ENCODE results near the gene TMEM258. TPM values are rescaled to one million over a fixed set of nuclear protein-coding genes. Genes with fewer than 3 reads are reported as not detected.

Gene TMEM258
- total RNA-seq, 3 donors from 2014 or later (not counting 1 experiment from before 2014, with no cell fraction given) = 64.4 to 69.3 (median 66.1) TPM

- H3K9me3 ChIP-seq (ENCODE audit: control insufficient read depth, insufficient read depth, low read length) = no peaks in the 10 kb centered on the region
- ATAC-seq (no peak), DNase-seq (no peak)
- H3K4me3 Mint-ChIP-seq = no peak overlapping the region
- no peaks in the 10 kb centered on the region for H3K9me3 Mint-ChIP-seq
- 86% methylated on average over 1 of the region's 1 CpG for WGBS (ENCODE audit: insufficient coverage)
- H3K27ac ChIP-seq (ENCODE audit: low read length) = no peak overlapping the region
- H3K4me1 ChIP-seq (ENCODE audit: control insufficient read depth, insufficient read depth, low read length) = no peaks in the 10 kb centered on the region
- TF ChIP-seq, protein P1, sequence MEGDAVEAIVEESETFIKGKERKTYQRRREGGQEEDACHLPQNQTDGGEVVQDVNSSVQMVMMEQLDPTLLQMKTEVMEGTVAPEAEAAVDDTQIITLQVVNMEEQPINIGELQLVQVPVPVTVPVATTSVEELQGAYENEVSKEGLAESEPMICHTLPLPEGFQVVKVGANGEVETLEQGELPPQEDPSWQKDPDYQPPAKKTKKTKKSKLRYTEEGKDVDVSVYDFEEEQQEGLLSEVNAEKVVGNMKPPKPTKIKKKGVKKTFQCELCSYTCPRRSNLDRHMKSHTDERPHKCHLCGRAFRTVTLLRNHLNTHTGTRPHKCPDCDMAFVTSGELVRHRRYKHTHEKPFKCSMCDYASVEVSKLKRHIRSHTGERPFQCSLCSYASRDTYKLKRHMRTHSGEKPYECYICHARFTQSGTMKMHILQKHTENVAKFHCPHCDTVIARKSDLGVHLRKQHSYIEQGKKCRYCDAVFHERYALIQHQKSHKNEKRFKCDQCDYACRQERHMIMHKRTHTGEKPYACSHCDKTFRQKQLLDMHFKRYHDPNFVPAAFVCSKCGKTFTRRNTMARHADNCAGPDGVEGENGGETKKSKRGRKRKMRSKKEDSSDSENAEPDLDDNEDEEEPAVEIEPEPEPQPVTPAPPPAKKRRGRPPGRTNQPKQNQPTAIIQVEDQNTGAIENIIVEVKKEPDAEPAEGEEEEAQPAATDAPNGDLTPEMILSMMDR (IDR thresholded peaks at IDR 0.05) = no peak
- intact Hi-C loops (cut with micrococcal nuclease) = no loop called here
- no peak overlapping the region for H3K27ac Mint-ChIP-seq
- H3K4me1 Mint-ChIP-seq = no peaks in the 10 kb centered on the region
- no peaks in the 10 kb centered on the region for H3K27me3 Mint-ChIP-seq (ENCODE audit: low read depth in 2 of 2)
- no peaks in the 10 kb centered on the region for H3K36me3 Mint-ChIP-seq
- H3K4me3 ChIP-seq (ENCODE audit: low read length) = no peak overlapping the region
- H3K36me3 ChIP-seq (ENCODE audit: control insufficient read depth, insufficient read depth, low read length) = peaks cover 5% of the 10 kb centered on the region
- H3K27me3 ChIP-seq (ENCODE audit: control insufficient read depth, insufficient read depth, low read length) = no peaks in the 10 kb centered on the region
These were observed 12.7 kb upstream of the TMEM258 start for GRCh38 chr11:61805146-61805545.

- Histone ChIP-seq H3K9me3 (ENCODE audit: control insufficient read depth, insufficient read depth, low read length) (no peaks in the 10 kb centered on the region), H3K27ac (ENCODE audit: low read length) (no peak overlapping the region), H3K4me3 (ENCODE audit: low read length) (no peak overlapping the region), H3K27me3 (ENCODE audit: control insufficient read depth, insufficient read depth, low read length) (no peaks in the 10 kb centered on the region), H3K36me3 (ENCODE audit: control insufficient read depth, insufficient read depth, low read length) (peaks cover 2% of the 10 kb centered on the region), H3K4me1 (ENCODE audit: control insufficient read depth, insufficient read depth, low read length) (no peaks in the 10 kb centered on the region)
- H3K4me1 Mint-ChIP-seq = no peaks in the 10 kb centered on the region
- H3K9me3 Mint-ChIP-seq = no peaks in the 10 kb centered on the region
- no peaks in the 10 kb centered on the region for H3K27me3 Mint-ChIP-seq (ENCODE audit: low read depth in 2 of 2)
- H3K4me3 Mint-ChIP-seq = no peak overlapping the region
- H3K27ac Mint-ChIP-seq = no peak overlapping the region
- WGBS (ENCODE audit: insufficient coverage) = 100% methylated on average over 3 of the region's 3 CpGs
- DNase-seq (no peak), ATAC-seq (no peak)
- intact Hi-C loops (cut with micrococcal nuclease) = no loop called here
- H3K36me3 Mint-ChIP-seq = no peaks in the 10 kb centered on the region
- TF ChIP-seq, protein P1 (IDR thresholded peaks at IDR 0.05) = no peak
These were observed 11.7 kb upstream of the TMEM258 start for GRCh38 chr11:61803889-61804647.

- TF ChIP-seq, protein P1 (IDR thresholded peaks at IDR 0.05) = no peak
- H3K9me3 Mint-ChIP-seq = no peaks in the 10 kb centered on the region
- no peak overlapping the region for H3K4me3 Mint-ChIP-seq
- H3K4me1 ChIP-seq (ENCODE audit: control insufficient read depth, insufficient read depth, low read length) = no peaks in the 10 kb centered on the region
- H3K27ac ChIP-seq (ENCODE audit: low read length) = no peak overlapping the region
- no peak for ATAC-seq
- peaks cover 2% of the 10 kb centered on the region for H3K36me3 ChIP-seq (ENCODE audit: control insufficient read depth, insufficient read depth, low read length)
- no peaks in the 10 kb centered on the region for H3K27me3 ChIP-seq (ENCODE audit: control insufficient read depth, insufficient read depth, low read length)
- H3K27me3 Mint-ChIP-seq (ENCODE audit: low read depth in 2 of 2) = no peaks in the 10 kb centered on the region
- H3K36me3 Mint-ChIP-seq = no peaks in the 10 kb centered on the region
- no peak overlapping the region for H3K4me3 ChIP-seq (ENCODE audit: low read length)
- 97% methylated on average over 6 of the region's 6 CpGs for WGBS (ENCODE audit: insufficient coverage)
- no peaks in the 10 kb centered on the region for H3K4me1 Mint-ChIP-seq
- intact Hi-C loops (cut with micrococcal nuclease) = no loop called here
- H3K9me3 ChIP-seq (ENCODE audit: control insufficient read depth, insufficient read depth, low read length) = no peaks in the 10 kb centered on the region
- DNase-seq = no peak
- no peak overlapping the region for H3K27ac Mint-ChIP-seq
These were observed 10.2 kb upstream of the TMEM258 start for GRCh38 chr11:61802605-61803004.
